Liver (tissue), 3 donors: ENCODE data around the gene PDXDC1.
"Not testable (repeated sequence)": the region's sequence is repeated elsewhere in the genome, so short reads cannot be mapped to it uniquely, and the experiment has no call there.

Experiments
- GABPA ChIP-seq, 2 donors: IDR thresholded peaks in 1 of 2; conservative IDR thresholded peaks in 1 of 2; 2 replicates each; pipeline ENCODE4 v1.6.1; 2016; ENCODE audit warnings: antibody characterized with exemption in 2 of 2, mild to moderate bottlenecking in 1 of 2, moderate library complexity in 1 of 2
- HNF4G ChIP-seq: IDR thresholded peaks from 2 replicates; pipeline ENCODE4 v1.6.1; 2016; ENCODE audit warnings: antibody characterized with exemption
- MAX ChIP-seq: IDR thresholded peaks from 2 replicates; pipeline ENCODE4 v1.6.1; 2016; ENCODE audit warnings: antibody characterized with exemption
- TAF1 ChIP-seq: conservative IDR thresholded peaks from 2 replicates; pipeline ENCODE4 v1.6.1; 2016; ENCODE audit warnings: antibody characterized with exemption, mild to moderate bottlenecking
- TF ChIP-seq, protein P1 (sequence below): fragments of 150-350 bp; IDR thresholded peaks from 2 replicates; pipeline ENCODE4 v1.5.1; 2017; ENCODE audit warnings: improper control_type of control experiment, low read depth, low read length; ENCODE audit not compliant: missing input control
- donor health status: healthy.
- donor health status: healthy.

DNA sequence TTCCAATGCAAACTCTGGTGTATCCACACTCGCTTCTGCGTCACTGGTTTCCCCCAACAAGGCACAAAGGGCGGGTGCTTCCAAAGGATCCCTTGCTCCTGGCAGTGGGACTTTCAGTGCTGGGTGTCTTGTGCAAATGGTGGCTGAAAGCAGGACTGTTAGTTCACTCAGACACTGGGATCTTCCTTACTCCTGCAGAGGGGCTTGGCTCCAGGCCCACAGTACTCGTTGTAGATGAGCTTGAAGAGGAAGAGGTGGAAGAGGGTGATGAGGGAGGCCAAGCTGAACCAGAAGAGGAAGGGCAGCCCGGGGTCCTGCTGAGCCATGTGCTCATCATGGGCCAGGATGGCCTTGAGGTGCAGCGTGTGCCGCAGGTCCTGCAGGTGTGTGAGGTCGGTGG lies 13.3 kb downstream of the PDXDC1 start:
- TF ChIP-seq, protein P1, sequence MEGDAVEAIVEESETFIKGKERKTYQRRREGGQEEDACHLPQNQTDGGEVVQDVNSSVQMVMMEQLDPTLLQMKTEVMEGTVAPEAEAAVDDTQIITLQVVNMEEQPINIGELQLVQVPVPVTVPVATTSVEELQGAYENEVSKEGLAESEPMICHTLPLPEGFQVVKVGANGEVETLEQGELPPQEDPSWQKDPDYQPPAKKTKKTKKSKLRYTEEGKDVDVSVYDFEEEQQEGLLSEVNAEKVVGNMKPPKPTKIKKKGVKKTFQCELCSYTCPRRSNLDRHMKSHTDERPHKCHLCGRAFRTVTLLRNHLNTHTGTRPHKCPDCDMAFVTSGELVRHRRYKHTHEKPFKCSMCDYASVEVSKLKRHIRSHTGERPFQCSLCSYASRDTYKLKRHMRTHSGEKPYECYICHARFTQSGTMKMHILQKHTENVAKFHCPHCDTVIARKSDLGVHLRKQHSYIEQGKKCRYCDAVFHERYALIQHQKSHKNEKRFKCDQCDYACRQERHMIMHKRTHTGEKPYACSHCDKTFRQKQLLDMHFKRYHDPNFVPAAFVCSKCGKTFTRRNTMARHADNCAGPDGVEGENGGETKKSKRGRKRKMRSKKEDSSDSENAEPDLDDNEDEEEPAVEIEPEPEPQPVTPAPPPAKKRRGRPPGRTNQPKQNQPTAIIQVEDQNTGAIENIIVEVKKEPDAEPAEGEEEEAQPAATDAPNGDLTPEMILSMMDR, result not testable (repeated sequence)
- TF ChIP-seq GABPA (IDR thresholded peaks at IDR 0.05 in 1 of 2, conservative IDR thresholded peaks at IDR 0.05 in 1 of 2); MAX; HNF4G; TAF1: not testable (repeated sequence)
